Right lobe of liver (tissue), 4 donors: ENCODE results near the gene GSS.

Experiments
- CTCF ChIP-seq, 4 donors: fragments of 200-600 bp in 3 of 4; fragments of 450-650 bp in 1 of 4; IDR thresholded peaks; one replicate each; pipeline versions ENCODE4 v1.5.1 to v1.8.0; 2016 to 2022; ENCODE audit warnings: antibody characterized with exemption in 4 of 4, mild to moderate bottlenecking in 2 of 4
- POLR2A ChIP-seq: fragments of 450-650 bp; IDR thresholded peaks from one replicate; pipeline ENCODE4 v1.6.1; 2017; ENCODE audit warnings: antibody characterized with exemption, mild to moderate bottlenecking
- donor health status: DM: no; HTN: no; CAD: no.
- donor health status: DM: no; HTN: no; CAD: no.
- donor health status: DM: no; HTN: yes; CAD: no.

GRCh38 chr20:35003211-35004031 is 47.8 kb upstream of the GSS start:
- TF ChIP-seq CTCF (IDR thresholded peaks at IDR 0.05), result no peak
- no peak for TF ChIP-seq POLR2A
